GM19193 (cell line): ENCODE measurements around the gene NEK7.

Source experiments
- POLR2A ChIP-seq: IDR thresholded peaks from 4 replicates; pipeline ENCODE4 v1.6.1; 2011; ENCODE audit not compliant: insufficient read depth, insufficient read length; ENCODE audit errors: extremely low read depth

Gene NEK7

DNA sequence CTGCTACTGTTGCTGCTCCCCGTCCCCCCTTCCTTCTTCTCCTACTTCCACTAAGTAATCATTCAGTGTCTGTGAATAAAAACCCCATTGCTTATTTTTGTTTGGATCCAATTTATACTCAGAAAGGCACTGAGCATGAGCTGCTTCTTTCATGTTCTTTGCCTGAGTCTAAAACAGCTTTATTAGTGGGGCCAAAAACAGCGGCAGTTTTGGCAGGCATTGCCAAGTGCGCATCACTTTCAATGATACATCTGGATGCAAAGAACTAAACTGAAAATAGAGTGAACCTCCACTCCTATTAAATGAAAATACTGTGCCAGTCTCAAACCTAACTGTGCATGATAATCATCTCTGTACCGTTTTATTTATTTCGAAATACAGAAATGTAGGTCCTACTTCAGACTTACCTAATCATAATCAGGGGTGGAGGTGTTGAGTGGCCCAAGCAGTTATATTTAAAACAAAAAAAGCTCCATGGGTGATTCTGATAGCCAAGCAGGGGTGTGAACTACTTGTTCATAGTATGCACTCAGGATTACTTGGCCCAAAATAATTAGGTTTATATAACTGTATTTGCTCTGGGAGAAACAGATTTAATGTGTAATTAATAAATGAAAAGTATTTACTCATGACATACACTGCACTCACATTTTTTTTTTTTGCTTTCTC, 48.4 kb downstream of the NEK7 start:
- no peak for TF ChIP-seq POLR2A

DNA sequence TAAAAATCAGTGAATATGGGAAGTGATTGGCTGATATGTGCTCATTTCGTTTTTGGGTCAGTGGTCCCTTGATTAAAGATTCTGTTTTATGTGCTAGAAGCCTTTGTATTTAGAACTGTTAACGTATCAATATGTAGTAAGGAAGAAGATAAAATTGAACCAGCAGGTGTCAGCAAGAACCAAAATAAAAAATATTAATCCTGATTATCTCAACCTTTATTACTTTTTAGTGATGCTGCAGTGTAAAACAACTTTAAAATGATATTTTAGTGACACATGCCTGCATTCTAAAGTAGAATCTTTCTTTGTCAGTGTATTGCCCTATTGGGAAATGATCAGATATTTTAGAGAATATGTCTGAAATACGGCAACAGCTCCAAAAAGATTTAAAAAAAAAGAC, 49.5 kb downstream of the NEK7 start:
- TF ChIP-seq POLR2A, result no peak

DNA sequence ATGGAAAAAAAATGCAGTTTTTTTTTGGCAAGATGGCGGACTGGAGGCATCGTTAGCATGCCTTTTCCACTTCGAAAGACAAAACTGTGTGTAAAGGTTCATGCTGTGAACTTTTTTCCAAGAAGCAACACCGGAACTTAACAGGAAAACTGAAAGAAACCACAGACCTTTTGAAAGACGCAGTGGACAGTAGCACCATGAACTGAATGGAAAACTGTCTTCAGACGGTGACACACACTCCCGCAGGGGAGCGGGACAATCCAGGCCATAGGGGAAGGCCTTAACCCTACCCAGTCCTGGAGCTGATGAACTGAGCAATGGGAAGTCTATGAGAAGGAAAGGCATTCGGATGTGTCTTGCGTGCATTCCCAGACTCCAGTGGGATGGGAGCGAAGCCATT, 54.9 kb downstream of the NEK7 start:
- no peak for TF ChIP-seq POLR2A

DNA sequence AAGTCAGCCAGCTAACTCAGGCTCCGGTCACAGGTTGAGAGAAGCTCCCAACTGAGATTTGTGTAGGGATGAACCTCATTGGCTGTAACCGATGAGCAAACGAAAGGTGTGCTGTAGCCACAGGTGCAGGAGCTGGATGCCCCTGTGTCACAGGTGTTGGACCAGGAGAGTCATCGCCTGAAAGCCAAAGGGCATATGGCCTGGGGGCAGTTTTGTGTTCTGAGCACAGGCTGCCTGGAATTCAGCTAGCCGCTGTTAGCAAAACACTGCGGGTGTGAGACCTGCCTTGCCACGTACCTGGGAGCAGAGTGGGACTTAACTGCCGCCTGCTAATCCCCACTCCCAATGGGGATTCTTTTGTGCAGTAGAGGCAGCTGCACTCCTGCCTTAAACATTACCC, 55.3 kb downstream of the NEK7 start:
- no peak for TF ChIP-seq POLR2A

DNA sequence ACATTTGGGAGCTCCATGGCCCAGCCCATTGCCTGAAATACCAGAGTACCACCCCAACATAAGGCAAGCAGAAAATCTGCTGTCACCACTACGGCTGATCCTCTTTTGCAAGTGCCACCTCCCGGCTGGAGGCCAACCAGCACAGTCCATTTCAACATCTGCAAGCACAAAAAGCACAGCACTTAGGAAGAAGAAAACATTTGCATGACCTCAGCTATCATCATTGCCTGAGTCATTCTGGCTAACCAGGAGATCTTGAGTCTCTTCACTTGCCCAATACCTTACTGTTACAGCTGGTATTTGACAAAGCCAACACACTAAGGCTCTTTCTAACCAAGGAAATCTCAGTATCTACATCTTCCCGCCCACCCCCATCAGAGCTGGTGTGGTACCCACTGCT, 55.9 kb downstream of the NEK7 start:
- no peak for TF ChIP-seq POLR2A

DNA sequence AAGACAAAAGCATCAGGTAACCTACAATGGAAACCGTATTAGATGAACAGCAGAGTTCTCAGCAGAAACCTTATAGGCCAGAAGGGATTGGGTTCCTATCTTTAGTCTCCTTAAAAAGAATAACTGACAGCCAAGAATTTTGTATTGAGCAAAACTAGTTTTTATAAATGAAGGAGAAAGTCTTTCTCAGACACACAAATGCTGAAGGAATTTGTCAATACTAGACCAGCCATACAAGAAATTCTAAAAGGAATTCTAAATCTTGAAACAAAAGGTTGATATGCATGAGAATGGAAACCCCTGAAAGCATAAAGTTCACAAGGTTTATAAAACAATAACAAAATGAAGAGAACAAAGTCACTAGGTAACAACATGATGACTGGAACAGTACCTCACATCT, 58.1 kb downstream of the NEK7 start:
- TF ChIP-seq POLR2A, result no peak

DNA sequence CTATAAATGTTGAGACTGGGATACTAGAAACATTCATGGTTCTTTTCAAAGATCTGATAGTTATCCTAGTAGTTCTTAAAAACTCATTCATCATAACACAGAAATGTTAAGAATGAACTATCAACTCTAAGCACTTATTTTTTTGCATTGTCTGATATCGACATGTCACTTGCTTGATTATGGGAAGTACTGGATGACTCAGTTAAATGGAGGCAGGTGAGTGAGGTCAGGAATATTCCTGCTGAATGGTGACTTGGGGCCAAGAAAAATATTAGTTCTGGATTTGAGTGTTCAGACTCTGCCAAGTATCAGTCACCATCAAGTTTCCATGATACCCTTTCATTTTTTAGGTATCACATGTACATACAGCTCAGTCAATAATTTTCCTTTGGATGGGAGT, 63.6 kb downstream of the NEK7 start:
- no peak for TF ChIP-seq POLR2A

DNA sequence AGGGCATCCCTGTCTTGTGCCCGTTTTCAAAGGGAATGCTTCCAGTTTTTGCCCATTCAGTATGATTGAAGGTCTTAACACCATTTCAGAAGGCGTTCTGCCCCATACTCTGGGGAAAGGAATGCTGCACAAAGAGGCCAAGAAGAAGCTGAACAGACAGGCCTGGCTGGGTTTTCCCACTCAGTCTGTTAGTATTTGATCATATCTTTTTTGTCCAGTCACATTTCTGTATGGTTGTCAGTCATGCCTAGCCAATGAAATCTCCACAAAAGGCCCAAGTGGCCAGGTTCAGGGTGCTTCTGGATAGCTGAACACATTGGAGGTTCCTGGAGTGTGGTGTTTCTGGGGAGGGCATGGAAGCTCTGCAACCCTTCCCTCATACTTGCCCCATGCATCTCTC, 72.1 kb downstream of the NEK7 start:
- no peak for TF ChIP-seq POLR2A

DNA sequence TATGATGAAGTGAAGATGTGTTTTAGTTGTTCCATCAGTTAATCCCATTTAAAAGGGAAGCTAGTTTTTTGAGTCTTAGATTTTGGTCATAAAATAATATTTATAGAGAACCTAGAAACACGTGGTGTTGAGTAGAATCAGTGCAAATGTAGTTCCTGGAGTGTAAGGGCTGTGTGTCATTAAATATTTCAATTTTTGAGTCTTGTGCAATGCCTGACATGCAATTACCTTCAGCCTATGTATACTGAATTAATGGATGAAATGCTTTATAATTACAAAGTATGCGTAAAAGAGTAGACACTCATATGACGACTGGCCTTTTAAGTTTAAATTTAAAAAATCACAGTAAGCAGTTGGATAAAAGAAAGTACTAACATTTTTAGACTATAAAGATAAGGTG, 75.0 kb downstream of the NEK7 start:
- TF ChIP-seq POLR2A, result no peak

DNA sequence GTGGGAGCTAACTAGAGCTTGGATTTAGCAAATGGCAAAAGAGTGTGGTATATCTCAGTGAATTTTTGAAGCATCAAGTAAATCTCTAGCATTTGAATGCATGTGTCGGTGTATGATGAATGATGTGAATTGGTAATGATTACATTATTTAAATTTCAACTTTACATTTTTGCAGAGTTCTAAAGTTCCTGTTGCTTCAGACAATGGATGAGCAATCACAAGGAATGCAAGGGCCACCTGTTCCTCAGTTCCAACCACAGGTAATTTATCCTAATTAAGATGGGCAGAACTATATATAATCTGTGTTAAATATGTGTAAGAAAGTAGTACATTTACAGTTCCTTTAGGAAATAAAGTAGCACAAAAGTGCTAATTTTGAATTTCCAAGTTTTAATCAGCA, 75.6 kb downstream of the NEK7 start:
- TF ChIP-seq POLR2A, result no peak

DNA sequence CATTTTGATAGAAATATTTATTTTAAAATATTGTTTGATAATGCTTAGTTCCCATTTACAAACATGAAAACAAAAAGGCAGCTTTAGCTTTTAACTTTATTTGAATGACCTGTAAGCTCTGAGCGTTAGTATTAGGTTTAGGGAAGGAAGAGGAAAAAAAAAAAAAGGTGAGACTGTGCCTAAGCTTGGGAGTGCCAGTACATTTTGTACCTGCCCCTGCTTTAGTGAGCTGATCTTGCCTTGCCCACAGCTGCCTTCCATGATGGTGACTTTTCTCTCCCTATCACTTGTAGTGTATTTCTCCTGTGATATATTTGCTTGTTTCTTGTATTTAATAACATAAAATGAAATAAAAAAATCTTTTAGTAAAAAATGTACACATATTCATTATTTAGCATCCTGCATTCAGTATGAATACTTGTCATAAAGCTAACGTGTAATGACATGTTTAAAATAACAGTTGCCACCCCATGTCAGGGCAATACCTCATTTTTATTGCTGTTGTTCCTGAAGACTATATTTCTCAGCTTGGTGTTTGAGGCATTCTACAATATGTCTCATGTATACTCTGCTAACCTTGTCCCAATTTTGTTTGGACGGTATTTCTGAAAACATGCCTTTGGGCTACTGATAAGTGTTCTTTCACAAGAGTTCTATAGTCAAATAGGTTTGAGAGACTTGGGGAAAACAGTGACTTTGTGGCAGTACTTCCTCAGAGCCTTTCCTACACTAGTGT, 76.3 kb downstream of the NEK7 start:
- TF ChIP-seq POLR2A, result no peak

DNA sequence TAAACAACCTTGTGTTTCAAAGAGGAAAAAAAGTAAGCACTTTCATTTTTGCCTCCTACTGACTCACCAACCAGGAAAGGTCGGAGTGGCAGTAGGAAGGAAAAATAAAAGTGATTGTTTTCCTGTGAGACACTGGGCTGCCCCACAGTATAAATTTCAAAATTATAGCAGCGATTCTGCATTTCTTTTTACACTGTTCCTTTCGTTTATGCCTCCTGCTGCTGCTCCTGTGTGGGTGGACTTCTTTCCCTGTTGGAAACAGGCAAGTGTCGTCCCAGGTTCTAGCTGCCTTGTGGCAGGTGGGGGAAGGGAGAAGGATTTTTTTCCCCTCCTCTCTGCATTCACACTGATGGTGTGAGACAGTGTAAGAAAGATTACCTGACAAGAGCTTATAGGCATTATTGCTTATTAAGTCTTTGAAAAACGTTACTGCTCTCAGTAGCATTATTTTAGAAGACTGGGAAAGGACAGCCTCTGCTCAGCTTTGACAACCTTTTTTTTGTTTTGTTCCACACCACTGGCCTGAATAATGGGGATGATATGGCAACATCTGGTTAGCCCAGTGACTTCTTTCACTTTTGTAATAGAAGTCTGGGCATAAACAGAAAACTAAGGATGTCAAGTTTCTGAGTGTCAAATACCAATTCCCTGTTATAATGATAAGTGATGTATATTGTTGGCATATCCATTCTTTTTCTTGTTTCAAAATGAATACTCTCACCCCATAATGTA, 77.9 kb downstream of the NEK7 start:
- no peak for TF ChIP-seq POLR2A

DNA sequence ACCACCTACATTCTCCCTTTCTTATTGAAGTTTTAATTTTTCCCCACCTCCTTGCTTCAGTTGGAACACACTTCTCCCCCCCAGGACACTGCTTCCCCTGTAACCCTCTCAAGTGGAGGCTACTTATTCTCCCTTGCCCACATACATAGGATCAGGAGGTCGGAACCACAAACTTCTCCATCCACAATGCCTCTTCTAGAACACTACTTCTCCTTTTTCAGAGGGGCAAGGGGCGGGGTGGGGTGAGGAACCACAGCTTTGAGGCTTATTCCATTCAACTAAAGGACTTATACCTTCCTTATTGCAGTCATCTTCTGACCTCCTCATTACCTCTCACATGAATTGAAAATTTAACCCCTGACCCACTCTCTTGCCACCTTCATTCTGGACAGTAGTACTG, 81.3 kb downstream of the NEK7 start:
- no peak for TF ChIP-seq POLR2A

DNA sequence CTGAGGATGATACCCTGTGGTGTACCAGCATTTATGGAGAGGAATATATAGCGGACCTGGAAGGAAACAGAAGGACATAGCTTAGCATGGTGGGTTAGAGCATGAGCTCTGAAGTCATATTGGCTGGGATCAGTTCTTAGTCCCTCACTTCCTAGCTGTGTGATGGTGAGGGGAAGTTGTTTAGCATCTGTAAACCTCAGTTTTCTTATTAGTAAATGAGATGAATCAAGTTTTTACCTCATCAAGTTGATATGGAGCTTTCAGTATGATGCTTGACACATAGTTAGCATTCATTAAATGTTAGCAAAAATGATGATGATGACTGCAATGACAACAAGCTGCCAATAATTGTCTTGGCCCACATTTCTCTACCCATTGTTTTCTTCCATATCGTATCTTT, 84.8 kb downstream of the NEK7 start:
- TF ChIP-seq POLR2A, result no peak

DNA sequence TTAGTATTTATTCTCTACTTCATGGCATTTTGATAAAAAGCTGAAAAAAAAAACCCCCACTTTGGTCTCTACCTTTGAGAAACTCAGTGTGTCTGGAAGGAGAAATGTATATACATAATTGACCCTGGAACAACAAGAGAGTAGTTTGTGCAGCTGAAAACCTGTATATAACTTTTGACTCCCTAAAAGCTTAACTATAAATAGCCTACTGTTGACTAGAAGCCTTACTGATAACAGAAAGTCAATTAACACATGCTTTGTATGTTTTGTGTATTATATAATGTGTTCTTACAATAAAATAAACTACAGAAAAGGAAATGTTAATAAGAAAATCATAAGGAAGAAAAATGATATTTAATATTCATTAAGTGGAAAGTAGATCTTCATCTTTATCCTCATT, 88.0 kb downstream of the NEK7 start:
- TF ChIP-seq POLR2A, result no peak

DNA sequence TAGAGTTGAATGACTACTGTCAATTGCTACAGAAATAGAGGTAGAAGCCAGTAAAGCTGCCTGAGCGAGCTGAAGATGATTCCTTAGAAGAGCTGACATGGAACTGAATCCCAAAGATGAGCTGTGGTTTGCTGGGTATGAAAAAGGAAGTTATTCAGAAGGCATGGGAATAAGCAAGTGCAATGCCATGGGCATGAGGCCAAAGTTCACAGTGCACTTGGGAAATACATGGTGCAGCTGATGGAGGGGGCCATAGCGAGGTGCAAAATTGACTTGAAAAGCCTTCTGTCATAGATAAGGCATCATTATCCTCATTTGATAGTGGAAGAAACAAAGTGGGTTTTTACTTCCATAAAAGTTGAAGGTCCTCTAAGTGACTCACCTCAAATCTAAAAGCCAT, 88.6 kb downstream of the NEK7 start:
- no peak for TF ChIP-seq POLR2A
